T-helper 1 cell treated with Interleukin-12 subunit alpha and Interleukin-12 subunit beta and Interleukin-4 antibody, amounts not matched to agents 30 ng/mL and 1 ng/mL, for 36 hours (primary cell): Measurements from ENCODE around the gene LINS1. TPM values are rescaled to one million over a fixed set of nuclear protein-coding genes. Genes with fewer than 3 reads are reported as not detected.

Source experiments
- intact Hi-C: fragments of 100-400 bp; cut with micrococcal nuclease; formaldehyde crosslinking; loops from one replicate; pipeline ENCODE4 v1.15.1; 2024
- total RNA-seq: library from RNA; stranded (reverse); gene quantifications from 2 replicates; pipeline ENCODE4 v1.2.3, GENCODE V29; 2022

Gene LINS1, protein sequence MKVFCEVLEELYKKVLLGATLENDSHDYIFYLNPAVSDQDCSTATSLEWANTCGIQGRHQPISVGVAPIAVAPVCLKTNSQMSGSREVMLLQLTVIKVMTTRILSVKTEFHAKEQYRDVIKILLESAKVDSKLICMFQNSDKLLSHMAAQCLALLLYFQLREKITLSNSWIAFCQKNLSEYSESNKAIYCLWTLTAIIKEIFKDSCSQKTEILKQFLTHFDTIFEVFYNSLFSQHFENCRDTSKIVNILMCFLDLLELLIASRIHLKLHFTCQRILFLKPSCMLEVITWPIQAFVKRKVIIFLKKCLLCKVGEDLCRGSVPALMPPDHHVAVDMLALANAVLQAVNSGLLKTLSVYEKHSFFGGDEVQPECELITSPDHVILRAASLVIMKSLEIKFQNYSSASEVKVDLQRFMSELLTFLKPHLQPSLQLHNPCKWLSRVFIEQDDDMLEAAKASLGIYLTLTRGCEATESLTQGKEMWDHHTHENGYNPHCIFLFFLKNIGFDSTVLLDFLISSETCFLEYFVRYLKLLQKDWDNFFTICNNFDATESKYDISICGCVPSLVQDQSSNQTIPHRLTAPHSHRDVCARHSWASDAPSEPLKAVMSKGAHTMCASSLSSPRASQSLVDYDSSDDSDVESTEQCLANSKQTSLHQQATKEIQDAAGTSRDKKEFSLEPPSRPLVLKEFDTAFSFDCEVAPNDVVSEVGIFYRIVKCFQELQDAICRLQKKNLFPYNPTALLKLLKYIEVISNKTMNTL
- 96.2 and 98.8 TPM in 2 replicates for total RNA-seq

DNA sequence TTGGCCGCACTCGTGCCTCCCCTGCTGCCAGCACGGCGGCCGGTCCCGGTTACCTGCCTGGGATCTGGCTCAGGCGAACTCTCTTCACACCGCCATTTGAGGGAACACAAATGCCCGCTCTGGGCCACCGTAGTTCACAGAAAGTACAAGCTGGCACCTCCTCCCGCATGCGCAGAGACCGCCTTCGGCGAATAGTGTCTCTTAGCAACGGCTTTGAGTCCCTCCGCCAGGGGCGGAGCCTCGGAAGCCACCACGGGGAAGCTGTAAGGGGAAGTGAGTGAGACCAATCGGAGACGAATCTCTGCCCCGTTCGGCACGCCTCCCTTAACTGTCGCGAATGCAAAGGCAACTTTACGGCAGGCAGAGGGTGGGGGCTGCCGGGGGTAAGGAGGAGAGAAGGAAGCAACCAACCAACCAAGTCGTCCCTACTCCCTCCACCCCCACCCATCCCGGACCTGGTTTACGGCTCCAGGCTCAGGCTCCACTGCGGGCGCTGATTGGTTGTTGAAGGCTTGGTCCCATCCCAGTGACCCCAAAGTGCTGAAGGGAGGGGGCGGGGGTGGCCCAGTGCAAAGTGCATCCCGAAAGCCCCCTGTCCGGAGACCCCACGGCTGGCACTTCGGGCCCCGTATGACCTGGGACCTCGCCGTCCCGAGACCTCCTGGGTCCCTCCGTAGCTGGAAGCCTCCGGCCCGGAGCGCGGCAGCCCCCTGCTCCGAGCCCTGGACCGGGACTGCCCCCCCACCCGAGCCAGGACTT, at the start of gene LINS1, which contains the start of gene ASB7:
TSS of gene LINS1 (minus strand) at position 121 of the 759 bp plus-strand sequence. CDS start 21,342 bp downstream, outside the sequence.
TSS of gene ASB7 (plus strand) at position 526 of the 759 bp plus-strand sequence. CDS start 9,628 bp downstream, outside the sequence.
- intact Hi-C loops, result loop anchor here (1.0 to 5.0 kb wide), 14 partner anchors 30 to 1351 kb away; partner anchors contain the start of genes CHSY1, LRRC28, LYSMD4 and MEF2A

DNA sequence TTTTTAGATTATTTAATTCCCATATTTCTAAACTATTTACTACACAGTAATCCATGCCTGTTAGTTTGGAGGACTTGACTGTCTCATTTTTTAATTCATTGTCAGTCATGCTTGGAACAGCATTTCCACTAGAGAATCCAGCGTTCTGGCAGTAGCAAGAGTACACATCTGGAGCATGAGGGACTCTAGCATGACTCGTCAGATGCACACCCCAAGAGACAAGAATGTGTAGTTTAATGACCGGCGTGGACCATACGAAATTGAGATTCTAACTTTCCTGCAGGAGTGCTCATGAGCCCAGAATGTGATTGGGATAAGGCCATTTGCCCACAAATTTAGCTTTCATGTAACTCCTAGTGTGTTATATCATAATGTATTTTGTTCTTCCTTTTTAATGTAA, 49.3 kb upstream of the LINS1 start:
- intact Hi-C loops, result no loop called here

DNA sequence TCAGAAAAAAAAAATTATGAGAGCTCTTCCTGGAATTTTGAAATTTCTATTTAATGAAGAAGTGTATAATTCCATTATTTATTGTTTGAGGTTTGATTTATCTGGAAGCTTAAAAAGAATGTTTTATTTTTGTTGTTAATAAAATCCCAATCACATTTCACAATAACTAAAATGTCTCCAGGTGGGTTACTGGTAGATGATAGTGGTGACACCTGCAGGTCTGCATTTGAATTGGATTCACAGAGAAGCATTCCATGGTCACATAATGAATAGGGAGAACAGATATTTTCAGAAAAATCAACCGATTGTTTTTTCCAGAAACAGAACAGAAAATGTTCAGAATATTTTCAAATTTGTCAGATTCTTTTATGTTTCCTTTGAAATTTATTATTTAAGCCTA, 48.7 kb upstream of the LINS1 start:
- intact Hi-C loops, result loop anchor here (1.0 kb wide), 1 partner anchor 300 kb away; no protein-coding TSS in a partner anchor

DNA sequence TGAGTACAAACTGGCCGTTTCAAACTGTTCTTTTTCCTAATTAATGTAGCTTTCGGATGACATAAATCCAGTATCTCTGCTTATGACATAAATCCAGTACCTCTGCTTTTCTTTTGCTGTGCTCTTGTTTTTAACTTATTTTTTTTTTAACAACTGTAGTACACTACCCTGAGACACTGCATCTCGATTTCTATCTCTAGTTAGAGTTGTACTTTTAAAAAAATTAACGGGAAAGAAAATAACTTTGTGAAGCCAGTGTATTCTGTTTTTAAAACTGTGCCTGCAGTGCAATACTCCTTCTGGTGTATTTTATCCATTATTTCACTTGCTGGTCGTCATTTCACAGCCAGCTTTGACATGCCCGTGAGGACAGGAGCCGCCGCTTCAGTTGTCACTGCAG, 47.0 kb upstream of the LINS1 start:
- intact Hi-C loops, result no loop called here

DNA sequence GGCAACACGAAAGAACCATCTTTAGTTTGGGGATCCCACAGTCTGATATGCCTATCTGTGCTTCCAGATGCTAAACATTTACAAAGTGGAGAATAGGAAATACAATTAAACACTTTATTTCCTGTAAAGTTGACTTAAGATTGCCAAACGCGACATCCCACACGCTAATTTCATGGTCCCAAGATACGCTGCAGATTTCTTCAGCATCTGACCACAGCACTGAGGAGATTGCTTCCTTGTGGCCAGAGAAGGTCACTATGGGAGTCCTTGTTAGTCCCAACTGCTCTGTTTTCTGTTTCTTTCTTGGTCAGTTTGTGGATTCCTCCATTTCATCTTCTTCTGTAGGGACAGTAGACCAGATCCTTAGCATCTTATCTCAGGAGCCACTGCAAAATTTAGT, 43.7 kb upstream of the LINS1 start:
- intact Hi-C loops, result no loop called here

DNA sequence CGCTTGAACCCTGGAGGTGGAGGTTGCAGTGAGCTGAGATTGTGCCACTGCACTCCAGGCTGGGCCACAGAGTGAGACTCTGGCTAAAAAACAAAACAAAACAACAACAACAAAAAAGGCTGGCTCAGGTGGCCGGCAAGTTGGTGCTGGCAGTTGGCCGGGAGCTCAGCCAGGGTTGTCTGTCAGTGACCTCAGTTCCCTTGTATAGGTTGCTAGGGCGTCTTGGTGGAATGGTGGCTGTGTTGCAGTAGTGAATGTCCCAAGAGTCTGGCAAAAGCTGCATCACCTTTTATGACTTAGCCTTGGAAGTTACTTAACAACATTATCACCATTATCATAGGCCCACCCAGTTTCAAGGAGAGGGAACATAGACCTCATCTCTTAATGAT, 41.0 kb upstream of the LINS1 start:
- intact Hi-C loops, result no loop called here

DNA sequence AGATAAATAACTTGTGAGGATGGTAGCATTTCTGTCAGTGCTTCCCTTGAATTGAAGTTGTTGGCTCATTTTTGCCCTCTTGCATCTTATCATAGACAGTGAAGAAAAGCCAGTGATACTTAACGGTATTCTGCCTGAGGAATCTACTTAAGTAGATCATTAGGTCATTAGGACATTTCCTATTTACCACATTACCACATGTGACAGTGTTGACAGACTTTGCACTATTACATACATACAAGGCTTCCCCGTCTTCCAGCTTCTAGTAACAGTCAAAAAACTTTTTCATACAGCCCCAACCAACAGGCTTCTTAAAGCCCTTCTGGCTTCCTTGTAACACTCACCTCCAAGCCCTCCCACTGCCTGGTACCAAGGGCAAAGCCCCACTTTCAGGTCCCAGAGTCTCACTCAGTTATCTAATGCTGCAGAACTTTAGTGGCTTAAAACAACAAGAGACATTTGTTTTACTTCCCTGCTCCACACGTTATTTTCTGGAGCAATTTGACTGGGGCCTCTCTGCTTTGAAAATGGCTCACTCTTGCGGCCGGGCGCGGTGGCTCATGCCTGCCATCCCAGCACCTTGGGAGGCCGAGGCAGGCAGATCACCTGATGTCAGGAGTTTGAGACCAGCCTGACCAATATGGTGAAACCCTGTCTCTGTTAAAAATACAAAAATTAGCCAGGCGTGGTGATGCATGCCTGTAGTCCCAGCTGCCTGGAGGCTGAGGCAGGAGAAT, 40.4 kb upstream of the LINS1 start:
- intact Hi-C loops, result no loop called here

DNA sequence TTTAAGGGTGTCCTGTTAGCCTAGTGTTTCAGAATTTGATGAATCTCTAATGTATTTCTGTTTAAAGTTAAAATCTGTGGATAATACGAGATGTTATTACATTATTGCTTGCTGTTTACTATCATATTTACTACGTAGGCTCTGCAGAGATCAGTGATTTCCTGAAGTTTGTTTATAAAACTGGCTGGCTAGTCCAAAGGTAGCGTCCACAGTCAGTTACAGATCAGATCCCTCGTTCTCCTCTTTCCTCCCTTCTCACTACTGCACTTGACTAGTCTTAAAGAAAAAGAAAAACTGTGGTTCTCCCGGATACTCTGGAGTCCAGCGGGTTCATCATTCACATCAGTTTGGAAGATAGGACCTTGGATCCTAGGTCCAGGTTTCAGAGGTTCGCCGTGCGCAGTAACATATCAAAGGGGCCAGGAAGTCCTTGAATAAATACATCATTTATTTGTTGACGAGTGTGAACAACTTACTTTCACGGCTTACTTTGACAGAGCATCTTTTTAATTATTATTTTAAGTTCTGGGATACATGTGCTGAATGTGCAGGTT, 36.3 kb upstream of the LINS1 start:
- intact Hi-C loops, result no loop called here

DNA sequence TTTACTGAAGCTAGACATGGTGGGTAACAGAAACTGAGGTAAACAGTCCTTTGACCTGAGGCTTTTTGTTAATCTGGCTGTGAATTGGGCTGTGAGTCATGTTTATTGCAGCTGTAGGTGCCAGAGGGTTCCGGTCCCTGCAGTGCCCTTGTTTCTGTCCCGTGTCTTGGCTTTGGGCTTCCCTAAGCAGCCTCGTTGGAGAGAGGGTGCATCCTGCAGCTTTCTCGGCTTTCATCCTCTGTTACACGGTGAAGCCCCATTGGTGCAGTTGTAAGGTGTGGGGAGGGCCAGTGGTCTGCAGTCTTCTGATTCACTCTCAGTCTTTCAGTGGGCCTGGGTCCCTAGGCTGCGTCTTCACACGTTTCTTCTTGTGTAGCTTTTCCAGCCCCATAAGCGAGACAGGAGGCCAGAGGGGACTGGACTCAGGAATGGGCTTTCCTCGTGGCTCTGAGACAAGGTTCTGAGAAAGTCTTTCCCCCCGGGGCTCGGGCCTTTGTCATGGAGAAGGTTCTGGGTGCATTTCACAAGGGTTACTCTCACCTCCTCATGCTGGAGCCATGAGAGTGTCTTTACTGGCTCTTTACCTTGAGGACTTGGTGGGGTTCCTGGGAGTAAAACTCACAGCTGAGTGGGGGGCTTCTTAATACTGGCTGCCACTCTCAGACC, 33.6 kb upstream of the LINS1 start:
- intact Hi-C loops, result no loop called here

DNA sequence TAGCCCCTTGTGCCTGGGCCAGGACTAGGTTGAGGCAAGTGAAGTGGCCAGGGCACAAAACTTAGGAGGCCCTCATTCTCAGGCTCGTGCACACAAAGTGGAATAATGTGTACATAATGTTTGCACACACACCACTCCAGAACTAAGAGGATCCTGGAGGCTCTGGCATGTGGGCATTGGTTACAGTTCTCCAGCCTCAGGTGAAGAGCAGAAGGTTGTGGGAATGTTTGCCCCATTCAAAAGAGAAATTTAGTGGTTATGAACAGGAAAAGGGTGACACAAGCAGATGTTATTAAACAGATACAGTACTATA, 31.7 kb upstream of the LINS1 start:
- intact Hi-C loops, result no loop called here

DNA sequence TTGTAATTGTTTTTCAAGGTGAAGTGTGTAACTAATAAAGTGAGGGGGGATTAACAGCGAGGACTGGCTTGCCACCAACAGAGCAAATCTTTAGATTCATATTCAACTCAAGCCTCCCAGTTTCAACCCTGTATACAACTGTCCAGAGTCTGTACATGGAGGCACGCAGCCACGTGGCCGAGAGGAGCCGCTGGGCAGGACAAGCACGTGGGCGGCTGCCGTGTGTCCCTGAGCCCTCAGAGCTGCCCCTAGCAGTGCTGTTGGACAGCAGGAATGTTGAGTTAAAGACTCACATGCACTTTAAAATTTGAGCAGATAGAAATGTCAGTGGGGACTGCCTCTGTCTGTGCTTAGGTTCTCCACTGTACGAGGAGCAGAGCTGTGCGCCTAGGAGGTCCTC, 29.8 kb upstream of the LINS1 start:
- intact Hi-C loops, result no loop called here

DNA sequence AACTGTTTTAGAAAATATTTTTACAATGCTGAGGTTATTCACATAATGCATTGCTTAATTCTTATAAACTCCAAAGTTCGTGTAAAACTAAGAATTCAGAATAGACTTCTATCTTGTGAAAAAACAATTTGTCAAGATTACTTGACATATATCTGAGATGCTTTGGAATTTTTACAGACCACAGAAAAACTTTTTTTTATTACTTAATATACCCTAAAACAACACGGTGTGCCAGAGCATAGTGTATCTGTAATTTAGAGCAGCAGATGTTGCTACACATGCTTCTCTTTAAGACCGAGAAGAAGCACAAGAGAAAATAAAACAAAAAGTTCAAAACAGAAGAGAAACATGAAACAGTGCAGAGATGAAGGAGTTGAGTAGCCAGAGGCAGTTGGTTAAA, 26.8 kb upstream of the LINS1 start:
- intact Hi-C loops, result loop anchor here (1.0 to 5.0 kb wide), 6 partner anchors 25 to 700 kb away; partner anchors contain the start of gene LRRK1

DNA sequence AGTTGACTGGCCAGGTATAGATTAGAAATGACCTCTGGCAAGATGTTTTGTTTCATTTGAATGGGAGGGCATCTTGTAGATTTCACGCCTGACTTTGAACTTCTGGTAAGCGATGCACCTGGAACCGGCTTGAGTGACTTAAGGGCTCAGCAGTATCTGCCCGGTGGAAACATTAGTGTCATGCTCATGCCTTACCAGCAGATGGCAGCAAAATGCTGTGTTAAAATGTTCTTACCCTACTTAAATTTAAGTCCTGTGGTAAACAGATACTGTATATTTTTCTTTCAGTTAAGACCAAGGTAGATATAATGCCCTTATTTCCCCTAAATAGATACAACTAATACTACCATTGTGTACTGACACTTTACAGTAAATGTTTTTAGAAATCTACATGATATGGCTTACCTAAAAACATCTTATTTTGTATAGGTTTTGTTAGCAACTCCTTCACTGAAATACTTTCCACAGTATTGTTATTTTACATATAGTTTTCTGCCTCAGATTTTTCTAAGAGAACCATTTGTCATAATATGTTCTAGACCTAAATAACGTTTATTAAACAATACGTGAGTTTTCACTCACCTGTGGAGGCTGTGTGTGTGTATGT, 25.9 kb upstream of the LINS1 start:
- intact Hi-C loops, result loop anchor here (1.0 to 5.0 kb wide), 6 partner anchors 25 to 700 kb away; partner anchors contain the start of gene LRRK1

DNA sequence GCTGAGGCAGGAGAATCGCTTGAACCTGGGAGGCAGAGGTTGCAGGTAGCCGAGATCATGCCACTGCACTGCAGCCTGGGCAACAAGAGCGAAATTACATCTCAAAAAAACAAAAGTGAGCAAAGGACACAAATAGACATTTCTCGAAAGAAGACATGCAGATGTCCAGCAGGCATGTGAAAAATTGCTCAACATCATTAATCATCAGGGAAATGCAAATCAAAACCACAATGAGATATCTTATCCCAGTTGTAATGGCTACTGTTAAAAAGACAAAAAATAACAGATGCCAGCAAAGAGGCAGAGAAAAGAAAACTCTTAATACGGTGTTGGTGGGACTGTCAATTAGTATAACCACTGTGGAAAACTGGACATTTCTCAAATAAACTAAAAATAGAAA, 21.3 kb upstream of the LINS1 start:
- intact Hi-C loops, result no loop called here

DNA sequence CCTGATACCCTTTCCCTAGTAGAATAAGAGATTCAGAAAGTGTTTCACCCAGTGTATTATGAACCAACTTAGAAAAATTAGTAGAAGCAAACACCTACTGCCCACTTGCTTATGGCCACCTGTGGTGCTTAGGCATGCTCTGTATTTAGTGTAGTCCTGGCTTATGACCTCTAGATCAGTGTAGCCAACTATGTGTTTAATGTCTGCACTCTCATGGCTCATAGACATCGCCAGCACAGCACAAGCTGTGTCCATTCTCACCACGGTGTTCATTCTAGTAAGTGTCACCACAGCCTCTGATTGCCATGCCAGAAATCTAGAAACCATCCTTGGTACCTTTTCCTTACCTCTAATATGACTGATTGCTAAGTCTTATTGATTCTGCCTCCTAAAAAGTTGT, 14.7 kb upstream of the LINS1 start:
- intact Hi-C loops, result no loop called here

DNA sequence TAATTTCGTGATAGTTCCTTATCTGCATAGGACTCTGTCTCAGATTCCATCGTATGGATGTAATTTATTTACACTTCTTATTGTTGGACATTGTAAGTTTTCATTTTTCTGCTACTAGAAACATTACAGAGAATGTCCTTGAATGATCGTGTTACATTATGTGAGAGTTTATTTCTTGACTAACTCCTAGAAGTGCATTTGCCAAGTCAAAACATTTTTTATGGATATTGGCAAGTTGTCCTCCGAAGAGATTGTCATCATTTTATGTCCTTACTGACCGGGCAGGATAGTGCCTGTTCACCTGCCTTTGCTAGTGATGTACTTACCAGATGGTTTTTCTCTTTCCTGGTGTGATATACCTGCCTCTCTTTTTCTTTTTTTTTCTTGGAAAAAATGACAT, 13.8 kb upstream of the LINS1 start:
- intact Hi-C loops, result no loop called here

DNA sequence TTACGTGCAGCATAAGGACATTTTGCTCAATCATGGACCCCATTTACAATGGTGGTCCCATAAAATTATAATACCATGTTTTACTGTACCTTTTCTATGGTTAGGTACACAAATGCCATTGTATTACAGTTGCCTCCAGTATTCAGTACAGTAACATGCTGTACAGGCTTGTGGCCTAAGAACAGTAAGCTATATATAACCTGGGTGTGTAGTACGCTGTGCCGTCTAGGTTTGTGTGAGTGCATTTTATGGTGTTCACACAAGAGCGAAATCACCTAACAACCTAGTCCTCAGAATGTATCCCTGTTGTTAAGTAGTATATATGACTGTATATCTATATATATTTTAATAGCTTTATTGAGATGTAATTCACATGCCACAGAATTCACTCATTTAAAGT, 12.9 kb upstream of the LINS1 start:
- intact Hi-C loops, result no loop called here

DNA sequence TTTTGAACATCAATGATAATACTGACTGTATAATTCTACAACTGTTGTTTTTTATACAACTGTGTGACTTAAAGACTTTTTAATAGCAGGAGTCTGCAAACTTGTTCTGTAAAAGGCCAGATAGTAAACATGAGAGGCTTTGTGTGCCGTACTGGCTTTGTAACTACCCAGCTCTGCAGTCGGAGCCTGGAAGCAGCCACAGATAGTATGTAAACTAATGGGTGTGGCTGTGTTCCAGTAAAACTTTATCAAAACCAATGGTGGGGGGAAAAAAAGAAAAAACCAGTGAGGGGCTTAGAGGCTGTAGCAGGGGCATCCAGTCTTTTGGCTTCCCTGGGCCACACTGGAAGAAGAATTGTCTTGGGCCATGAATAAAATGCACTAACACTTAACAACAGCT, 12.4 kb upstream of the LINS1 start:
- intact Hi-C loops, result no loop called here

DNA sequence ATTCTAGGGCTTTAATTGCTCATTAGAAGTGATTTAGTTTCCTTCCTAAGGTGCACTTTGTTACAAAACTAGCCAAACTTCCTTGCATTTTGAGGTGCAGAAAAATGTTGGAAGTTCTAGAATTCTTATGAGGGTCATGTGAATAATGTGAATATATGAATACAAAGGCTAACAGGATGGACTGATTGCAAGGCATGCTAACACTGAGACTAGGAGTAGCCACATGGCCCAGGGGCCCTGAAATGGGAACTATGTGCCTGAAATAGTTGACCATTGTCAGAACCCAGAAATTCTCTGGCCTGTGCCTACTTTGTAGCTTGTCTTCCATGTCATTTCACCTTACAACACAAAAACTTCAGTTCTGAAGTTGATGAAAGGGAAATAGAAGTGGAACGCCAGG, 11.2 kb upstream of the LINS1 start:
- intact Hi-C loops, result no loop called here

DNA sequence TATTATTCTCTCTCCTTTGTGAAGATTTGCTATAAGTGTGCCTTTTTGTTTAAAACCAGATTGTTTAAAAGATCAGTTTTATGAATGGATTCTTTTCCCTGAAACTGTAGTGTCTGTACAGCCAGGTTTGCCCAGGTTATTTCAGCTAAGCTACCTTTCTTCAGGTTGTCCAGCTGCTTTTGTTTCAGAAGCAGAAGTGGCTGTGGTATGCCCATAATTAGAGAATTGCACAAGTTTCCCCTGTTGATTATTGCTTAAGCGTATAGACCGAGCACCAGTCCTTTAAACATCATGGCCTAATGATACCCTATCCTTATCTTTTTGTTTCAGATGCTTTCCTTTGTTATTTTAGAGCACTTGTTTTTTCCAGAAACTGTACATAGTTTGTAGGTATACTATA, 10.6 kb upstream of the LINS1 start:
- intact Hi-C loops, result no loop called here
